K562 (cell line): ENCODE measurements around the gene FYB2. TPM values are rescaled to one million over a fixed set of nuclear protein-coding genes. Genes with fewer than 3 reads are reported as not detected.
"Not testable (repeated sequence)": the region's sequence is repeated elsewhere in the genome, so short reads cannot be mapped to it uniquely, and the experiment has no call there.

Source experiments
- ATAC-seq: fragments of 200-7000 bp; cut with Tn5 transposase; 3 replicates; pipeline ENCODE4 v1.9.1; 2020; ENCODE audit warnings: moderate library complexity
- BruUV-seq: library from RNA; stranded (reverse); fragments of 400-500 nt; replicated peaks from 2 replicates; lab custom pipeline; 2021; lab: Mats Ljungman, UMichigan
- CTCF ChIA-PET: fragments of 300-600 bp; formaldehyde crosslinking; extraction: SDS; loops from one replicate; lab custom pipeline; 2021; ENCODE audit warnings: low intra/inter-chr PET ratio; lab: Yijun Ruan, JAX
- POLR2A ChIA-PET: fragments of 300-600, 350-650 bp; sonication (Branson Sonifier 250); formaldehyde crosslinking; extraction: SDS; loops from one replicate; lab custom pipeline; 2021; ENCODE audit warnings: antibody characterized with exemption, inconsistent platforms; lab: Yijun Ruan, JAX
- DNase-seq, 4 experiments: peaks; one replicate each; pipeline versions ENCODE4 v3.0.0 to v3.0.0-alpha.2; 2011 to 2018; ENCODE audit warnings: low spot score in 3 of 4, mixed read lengths in 3 of 4; ENCODE audit errors: extremely low read depth in 1 of 4
- FAIRE-seq: peaks from 2 replicates; lab custom pipeline; 2011; peaks lifted over from hg19 to GRCh38; lab: Jason Lieb, UNC
- H2AFZ ChIP-seq: 2 replicates; pipeline ENCODE4 v1.6.0; 2011; ENCODE audit warnings: low read depth, low read length, control low read depth, inconsistent platforms
- H3K27ac ChIP-seq: fragments of 200-600 bp; 3 replicates; pipeline ENCODE4 v1.8.0; 2011; ENCODE audit warnings: low read depth, mild to moderate bottlenecking, control low read depth, inconsistent platforms, low read length, moderate library complexity, mixed read lengths; ENCODE audit errors: extremely low read depth
- H3K27me3 ChIP-seq, 2 experiments: fragments of 300-600 bp in 1 of 2; 2 replicates in 1 of 2; 3 replicates in 1 of 2; pipeline versions ENCODE4 v1.6.0 to v1.8.0; 2011; ENCODE audit warnings: inconsistent platforms in 2 of 2, low read length in 2 of 2, mild to moderate bottlenecking in 1 of 2, mixed read lengths in 1 of 2, moderate library complexity in 1 of 2; ENCODE audit not compliant: control insufficient read depth in 2 of 2, insufficient read depth in 2 of 2
- H3K36me3 ChIP-seq: fragments of 300-600 bp; 3 replicates; pipeline ENCODE4 v1.8.0; 2011; ENCODE audit warnings: mild to moderate bottlenecking, low read length, inconsistent platforms; ENCODE audit not compliant: control insufficient read depth, insufficient read depth
- H3K4me1 ChIP-seq, 2 experiments: fragments of 200-600 bp in 1 of 2; replicated peaks in 1 of 2; 2 replicates in 1 of 2; 3 replicates in 1 of 2; pipeline versions ENCODE4 v1.5.1 to v1.8.0; 2011; ENCODE audit warnings: inconsistent platforms in 2 of 2, low read length in 2 of 2, mild to moderate bottlenecking in 1 of 2, mixed read lengths in 1 of 2, moderate library complexity in 1 of 2; ENCODE audit not compliant: control insufficient read depth in 2 of 2, insufficient read depth in 2 of 2
- H3K4me2 ChIP-seq: 2 replicates; pipeline ENCODE4 v1.6.1; 2011; ENCODE audit warnings: low read length, control low read depth, inconsistent platforms, mixed read lengths; ENCODE audit not compliant: insufficient read depth
- H3K4me3 ChIP-seq: fragments of 200-600 bp; sonication (generic), shearing (Covaris generic); 2 replicates; pipeline ENCODE4 v1.5.1; 2016; ENCODE audit warnings: control low read depth, inconsistent platforms
- H3K79me2 ChIP-seq: fragments of 200-600 bp; 3 replicates; pipeline ENCODE4 v1.8.0; 2011; ENCODE audit warnings: low read length, inconsistent platforms; ENCODE audit not compliant: control insufficient read depth, insufficient read depth
- H3K9ac ChIP-seq, 2 experiments: 2 replicates each; pipeline versions ENCODE4 v1.6.0 to v1.6.1; 2011; ENCODE audit warnings: low read depth in 2 of 2, low read length in 2 of 2, control low read depth in 1 of 2, inconsistent platforms in 1 of 2, mild to moderate bottlenecking in 1 of 2, mixed read lengths in 1 of 2; ENCODE audit not compliant: insufficient read depth in 1 of 2
- H3K9me1 ChIP-seq: one replicate; pipeline ENCODE4 v1.6.0; 2011; ENCODE audit warnings: inconsistent platforms, mild to moderate bottlenecking, low read length, moderate library complexity; ENCODE audit not compliant: control insufficient read depth, insufficient read depth
- H3K9me3 ChIP-seq: replicated peaks from 2 replicates; pipeline ENCODE4 v1.5.1; 2011; ENCODE audit warnings: low read depth, low read length, inconsistent platforms; ENCODE audit not compliant: control insufficient read depth, insufficient read depth
- H4K20me1 ChIP-seq: replicated peaks from 2 replicates; pipeline ENCODE4 v1.6.1; 2011; ENCODE audit warnings: low read length, inconsistent platforms, mixed read lengths; ENCODE audit not compliant: control insufficient read depth, insufficient read depth
- KDM2B ChIP-seq: fragments of 250-450 bp; sonication (Bioruptor Pico); IDR thresholded peaks from 2 replicates; pipeline ENCODE4 v1.8.0; 2021; ENCODE audit warnings: mild to moderate bottlenecking, moderate library complexity
- KLF6 ChIP-seq: fragments of 250-450 bp; sonication (Bioruptor Pico); IDR thresholded peaks from 2 replicates; pipeline ENCODE4 v1.4.0; 2020; ENCODE audit warnings: mild to moderate bottlenecking, moderate library complexity, borderline replicate concordance
- WGBS: fragments of 100-300 bp; shearing (Covaris generic); methylation state at CpG from one replicate; pipeline ENCODE4 v1.1.6; 2016; ENCODE audit warnings: low coverage, mixed read lengths; ENCODE audit not compliant: insufficient coverage; ENCODE audit errors: missing lambda C conversion rate; 5-methylcytosine and 5-hydroxymethylcytosine counted together
- in situ Hi-C: fragments of 300-500 bp; cut with MboI; formaldehyde crosslinking; loops from 4 replicates; pipeline ENCODE4 v1.15.0; 2018; ENCODE audit warnings: inconsistent platforms, mixed read lengths
- intact Hi-C: fragments of 100-400 bp; cut with micrococcal nuclease; formaldehyde crosslinking; loops from 2 replicates; pipeline ENCODE4 v1.14.2; 2022
- polyA plus RNA-seq, 8 experiments: library from polyadenylated mRNA; depleted of rRNA in 4 of 8; stranded (reverse) in 5 of 8; unstranded in 3 of 8; fragments of >200 nt; fragmentation: Nextera tagmentation in 2 of 8; fragmentation: Illumina TruSeq in 1 of 8; extraction: Ambion mirVana in 2 of 8; extraction: Trizol in 1 of 8; gene quantifications; 2 replicates each; pipeline versions ENCODE4 v1.2.1 to v1.2.3, GENCODE V29; 2011 to 2014; ENCODE audit warnings: inconsistent platforms in 1 of 8, missing spikeins in 1 of 8
- total RNA-seq, 7 experiments: library from RNA; depleted of rRNA in 6 of 7; stranded (reverse); fragments of >200 nt in 6 of 7; fragmentation: Illumina TruSeq in 2 of 7; extraction: Trizol in 2 of 7; gene quantifications; 2 replicates each; pipeline versions ENCODE4 v1.2.1 to v1.2.3, GENCODE V29; 2011 to 2021; ENCODE audit warnings: low replicate concordance in 1 of 7

The FYB2 gene
- total and polyA plus RNA-seq, 9 of the 15 experiments (the other 6 are each of a cell fraction or from before 2014, with no cell fraction given), result not detected

- H3K4me1 ChIP-seq, H4K20me1 ChIP-seq, H3K4me3 ChIP-seq, DNase-seq, H3K36me3 ChIP-seq, H3K9me3 ChIP-seq, H3K4me2 ChIP-seq, in situ Hi-C loops, H2AFZ ChIP-seq, H3K27me3 ChIP-seq, intact Hi-C loops, H3K9ac ChIP-seq, H3K79me2 ChIP-seq, H3K27ac ChIP-seq, CTCF ChIA-PET, H3K9me1 ChIP-seq, FAIRE-seq, POLR2A ChIA-PET, BruUV-seq, ATAC-seq: not testable (repeated sequence)
Measured at GRCh38 chr1:56774732-56775131, 44.5 kb downstream of the FYB2 start.

DNA sequence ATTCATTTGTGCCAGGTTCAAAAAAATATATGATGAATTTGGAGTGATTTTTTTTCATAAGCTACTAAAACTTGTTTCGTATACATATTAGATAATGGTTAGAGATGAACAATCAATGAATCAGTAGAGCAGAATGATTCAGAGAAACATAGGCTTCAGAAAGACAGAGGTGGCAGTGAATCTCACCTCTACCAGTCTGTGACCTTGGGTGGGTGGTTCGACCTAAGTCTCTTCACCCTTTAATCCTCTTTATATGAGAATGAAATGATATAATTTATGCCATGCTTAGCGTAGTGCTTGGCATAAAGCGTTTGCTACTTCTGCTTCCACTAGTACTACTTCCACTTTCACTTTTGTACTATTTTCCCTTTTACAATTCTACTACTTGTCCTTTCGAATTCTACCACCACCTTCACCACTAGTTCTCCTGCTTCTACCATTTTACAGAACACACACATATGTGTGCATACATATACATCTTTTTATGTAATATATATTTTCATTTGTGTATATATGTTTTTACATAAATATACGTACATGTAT lies 45.1 kb downstream of the FYB2 start:
- CTCF ChIA-PET, result no interaction called here
- no peak for DNase-seq
- FAIRE-seq, result no peak
- 1% methylated on average over 6 of the region's 6 CpGs for WGBS
- no peak for ATAC-seq
- no peak overlapping the region for H3K4me3 ChIP-seq
- H3K27me3 ChIP-seq, result no peaks in the 10 kb centered on the region
- in situ Hi-C loops (no loop called here), intact Hi-C loops (no loop called here)
- H3K27ac ChIP-seq, result no peak overlapping the region
- no peak overlapping the region for H3K9ac ChIP-seq
- no peaks in the 10 kb centered on the region for H3K79me2 ChIP-seq
- H3K36me3 ChIP-seq, result no peaks in the 10 kb centered on the region
- POLR2A ChIA-PET, result no interaction called here
- H3K9me3 ChIP-seq, result no peaks in the 10 kb centered on the region
- H4K20me1 ChIP-seq, result no peaks in the 10 kb centered on the region
- H3K4me1 ChIP-seq, result no peaks in the 10 kb centered on the region
- no TSS peak for BruUV-seq
- TF ChIP-seq KLF6 (CRISPR knock-in tag) (no peak), KDM2B (CRISPR knock-in tag) (no peak)
- no peaks in the 10 kb centered on the region for H3K9me1 ChIP-seq
- no peak overlapping the region for H3K4me2 ChIP-seq
- no peak overlapping the region for H2AFZ ChIP-seq
